Measurements from ENCODE around the gene ZBTB20.

DNA sequence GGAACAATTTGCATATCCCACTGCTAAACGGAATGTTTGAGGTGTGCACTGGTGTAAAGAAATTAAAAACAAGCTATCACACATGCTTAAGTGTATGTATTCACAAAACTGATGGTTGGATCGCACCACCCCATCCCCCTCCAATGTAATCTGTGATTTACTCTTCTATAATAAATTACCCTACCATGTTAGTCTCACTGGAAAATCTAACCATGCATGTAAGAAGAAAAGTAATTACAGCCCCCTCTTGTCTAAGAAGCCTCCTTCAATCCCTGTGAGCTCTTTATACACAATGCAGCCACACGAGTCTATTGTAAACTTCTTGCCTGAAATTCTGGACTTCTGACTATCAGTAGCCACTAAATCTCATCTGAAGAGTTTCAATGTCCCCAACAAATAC, 173.6 kb downstream of the ZBTB20 start:
- TF ChIP-seq EZH2 (IDR thresholded peaks at IDR 0.05; ENCODE audit: borderline replicate concordance, insufficient read depth, low read depth, low read length, poor library complexity, severe bottlenecking): no peak
- TF ChIP-seq, protein P1, sequence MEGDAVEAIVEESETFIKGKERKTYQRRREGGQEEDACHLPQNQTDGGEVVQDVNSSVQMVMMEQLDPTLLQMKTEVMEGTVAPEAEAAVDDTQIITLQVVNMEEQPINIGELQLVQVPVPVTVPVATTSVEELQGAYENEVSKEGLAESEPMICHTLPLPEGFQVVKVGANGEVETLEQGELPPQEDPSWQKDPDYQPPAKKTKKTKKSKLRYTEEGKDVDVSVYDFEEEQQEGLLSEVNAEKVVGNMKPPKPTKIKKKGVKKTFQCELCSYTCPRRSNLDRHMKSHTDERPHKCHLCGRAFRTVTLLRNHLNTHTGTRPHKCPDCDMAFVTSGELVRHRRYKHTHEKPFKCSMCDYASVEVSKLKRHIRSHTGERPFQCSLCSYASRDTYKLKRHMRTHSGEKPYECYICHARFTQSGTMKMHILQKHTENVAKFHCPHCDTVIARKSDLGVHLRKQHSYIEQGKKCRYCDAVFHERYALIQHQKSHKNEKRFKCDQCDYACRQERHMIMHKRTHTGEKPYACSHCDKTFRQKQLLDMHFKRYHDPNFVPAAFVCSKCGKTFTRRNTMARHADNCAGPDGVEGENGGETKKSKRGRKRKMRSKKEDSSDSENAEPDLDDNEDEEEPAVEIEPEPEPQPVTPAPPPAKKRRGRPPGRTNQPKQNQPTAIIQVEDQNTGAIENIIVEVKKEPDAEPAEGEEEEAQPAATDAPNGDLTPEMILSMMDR (IDR thresholded peaks at IDR 0.05): no peak

All from B cell (primary cell).